Mucosa of descending colon (tissue), 3 donors: ENCODE results near the gene RIN1. TPM values are rescaled to one million over a fixed set of nuclear protein-coding genes. Genes with fewer than 3 reads are reported as not detected.

Experiments
- ATAC-seq: fragments of 200-7000 bp; cut with Tn5 transposase; one replicate; pipeline ENCODE4 v1.9.1; 2020; ENCODE audit warnings: mild to moderate bottlenecking, moderate library complexity
- DNase-seq, 3 donors: peaks; one replicate each; pipeline ENCODE4 v3.0.0-alpha.2; 2020
- H3K36me3 ChIP-seq: fragments of 200-600 bp; one replicate; pipeline ENCODE4 v1.8.0; 2021; ENCODE audit warnings: low read depth, mild to moderate bottlenecking
- H3K4me1 ChIP-seq: fragments of 200-600 bp; one replicate; pipeline ENCODE4 v1.8.0; 2021; ENCODE audit warnings: low read depth, mild to moderate bottlenecking
- H3K4me3 ChIP-seq: fragments of 200-600 bp; one replicate; pipeline ENCODE4 v1.8.0; 2021; ENCODE audit warnings: mild to moderate bottlenecking
- H3K9me3 ChIP-seq: fragments of 200-600 bp; one replicate; pipeline ENCODE4 v1.8.0; 2021; ENCODE audit warnings: mild to moderate bottlenecking
- CTCF ChIP-seq: fragments of 200-600 bp; IDR thresholded peaks from one replicate; pipeline ENCODE4 v1.8.0; 2022; ENCODE audit warnings: antibody characterized with exemption, mild to moderate bottlenecking
- intact Hi-C, 2 donors: fragments of 100-400 bp; cut with DNase I in 1 of 2; cut with micrococcal nuclease in 1 of 2; formaldehyde crosslinking; loops; one replicate each; pipeline versions ENCODE4 v1.11.0 to v1.11.1; 2022; cut with DNase I, micrococcal nuclease
- total RNA-seq, 3 donors: library from RNA; stranded (reverse); fragmentation: NEBNext Ultra II Directional in 2 of 3; extraction: Animal tissue kit (Norgen Biotek cat#: 25700) in 2 of 3; gene quantifications; one replicate each; pipeline versions ENCODE4 v1.2.1 to v1.2.4, GENCODE V29; 2021 to 2023
- donor health status: DM: no; HTN: no; CAD: no; lungs with moderate emphysema.
- donor health status: DM: no; HTN: no; CAD: no.
- donor health status: DM: no; HTN: yes; CAD: no.

Gene RIN1
- total RNA-seq, 3 donors from 2014 or later = 5.2 to 12.7 (median 9.5) TPM

GRCh38 chr11:66369073-66369894, 33.0 kb upstream of the RIN1 start:
- ATAC-seq = no peak
- intact Hi-C loops = no loop called here
- peak in 1 of 3 donors; percentile 39 for DNase-seq
- H3K4me1 ChIP-seq = peaks cover 3% of the 10 kb centered on the region
- no peak overlapping the region for H3K4me3 ChIP-seq
- H3K36me3 ChIP-seq = no peaks in the 10 kb centered on the region
- no peak for TF ChIP-seq CTCF
- H3K9me3 ChIP-seq = no peaks in the 10 kb centered on the region

DNA sequence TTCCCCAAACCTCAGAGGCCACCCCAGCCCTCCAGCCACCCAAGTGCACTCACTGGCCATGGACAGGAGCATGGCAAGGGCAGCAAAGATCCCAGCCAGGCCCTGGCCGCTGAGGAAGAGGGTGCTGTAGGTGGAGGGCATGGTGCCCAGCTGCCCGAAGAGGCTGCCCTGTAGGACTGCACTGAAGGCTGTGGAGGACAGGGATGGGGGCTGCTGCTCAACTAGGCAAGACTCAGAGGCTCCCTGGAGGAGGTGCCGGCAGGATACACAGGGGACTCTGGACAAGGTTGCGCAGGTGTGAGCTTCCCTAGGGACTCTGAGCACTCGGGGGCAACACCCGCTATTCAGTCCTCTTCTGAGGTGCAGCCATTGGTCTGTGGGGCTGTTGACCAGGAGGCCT, 32.2 kb upstream of the RIN1 start:
- no peak for TF ChIP-seq CTCF
- DNase-seq = peak in 1 of 3 donors; percentile 31
- H3K36me3 ChIP-seq = no peaks in the 10 kb centered on the region
- ATAC-seq = no peak
- no peak overlapping the region for H3K4me3 ChIP-seq
- peaks cover 3% of the 10 kb centered on the region for H3K4me1 ChIP-seq
- no peaks in the 10 kb centered on the region for H3K9me3 ChIP-seq
- intact Hi-C loops = no loop called here

- no peak overlapping the region for H3K4me3 ChIP-seq
- peaks cover 3% of the 10 kb centered on the region for H3K4me1 ChIP-seq
- TF ChIP-seq CTCF = no peak
- DNase-seq = peak in 1 of 3 donors; percentile 23
- H3K36me3 ChIP-seq = no peaks in the 10 kb centered on the region
- ATAC-seq = no peak
- H3K9me3 ChIP-seq = no peaks in the 10 kb centered on the region
- intact Hi-C loops = no loop called here
Observed at GRCh38 chr11:66367561-66368312, 31.5 kb upstream of the RIN1 start.

DNA sequence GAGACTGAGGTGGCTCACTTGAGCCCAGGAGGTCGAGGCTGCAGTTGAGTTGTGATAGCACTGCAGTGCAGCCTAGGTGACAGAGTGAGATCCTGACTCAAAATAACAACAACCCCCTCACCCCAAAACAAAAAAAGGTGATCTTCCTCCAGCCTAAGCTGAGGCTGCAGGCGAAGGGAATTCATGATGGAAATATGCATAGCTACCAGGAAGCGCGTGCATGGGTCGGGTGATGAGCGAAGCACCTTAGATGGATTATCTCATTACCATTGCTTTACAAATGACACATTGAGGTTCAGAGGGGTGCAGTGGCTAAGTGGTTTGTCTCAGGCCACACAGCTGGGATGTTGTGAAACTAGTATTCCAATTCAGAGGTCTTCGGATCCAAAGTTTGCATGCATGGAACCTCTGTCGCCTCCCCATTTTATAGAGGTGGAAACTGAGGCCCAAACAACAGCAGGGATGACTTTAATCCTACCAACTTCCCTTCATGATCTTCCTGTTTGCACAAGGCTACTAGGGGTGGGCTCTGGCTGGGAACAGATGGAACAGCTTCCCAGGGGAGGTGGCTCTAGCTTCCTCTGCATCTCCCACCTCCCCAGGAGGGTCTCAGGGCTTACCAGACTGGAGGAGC, 30.7 kb upstream of the RIN1 start:
- Histone ChIP-seq H3K36me3 (no peaks in the 10 kb centered on the region), H3K9me3 (no peaks in the 10 kb centered on the region), H3K4me3 (no peak overlapping the region), H3K4me1 (peaks cover 3% of the 10 kb centered on the region)
- no peak for ATAC-seq
- DNase-seq = no peak
- intact Hi-C loops = no loop called here
- TF ChIP-seq CTCF = no peak

DNA sequence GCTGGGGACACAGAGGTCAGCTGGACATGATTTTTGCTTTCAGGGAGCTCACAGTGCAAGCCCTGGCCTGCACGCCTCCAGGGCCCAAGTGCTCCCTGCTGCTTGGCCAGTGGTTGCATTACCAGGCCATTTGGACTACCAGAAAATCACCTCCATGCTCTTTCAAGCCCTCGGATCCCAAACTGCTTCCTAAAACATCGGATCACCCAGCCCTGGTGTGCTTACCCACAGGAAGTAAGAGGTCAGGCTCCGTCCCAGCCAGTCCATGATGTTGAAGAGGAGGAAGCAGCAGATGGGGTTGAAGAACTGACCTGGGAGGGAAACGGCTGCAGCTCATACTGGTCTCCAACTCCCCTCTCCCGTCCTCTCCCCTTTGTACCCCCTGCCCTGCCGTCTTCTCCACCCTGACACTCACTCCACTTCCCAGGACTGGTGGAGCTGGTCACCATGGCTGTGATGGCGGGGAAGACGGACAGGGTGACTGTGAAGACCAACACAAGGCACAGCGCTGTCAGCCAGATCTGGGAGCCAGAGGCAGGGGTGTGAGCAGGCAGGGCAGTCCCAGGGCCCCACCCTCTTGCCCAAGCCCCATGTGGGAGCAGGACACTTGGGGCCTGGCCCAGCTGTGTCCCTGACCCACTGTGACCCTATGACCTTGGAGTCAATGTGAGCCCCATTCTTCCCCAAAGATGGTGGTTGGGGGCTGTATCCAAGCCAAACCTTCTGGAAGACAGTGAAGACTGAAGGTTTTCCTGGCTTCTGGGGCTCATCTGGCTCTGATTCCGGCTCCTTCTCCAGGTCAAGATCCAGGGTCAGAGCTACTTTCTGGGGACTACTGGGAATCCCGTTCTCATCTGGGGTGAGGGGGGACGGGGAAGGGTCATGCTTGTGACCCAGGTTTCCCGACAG, 29.7 kb upstream of the RIN1 start:
- ATAC-seq (no peak), DNase-seq (peak in 1 of 3 donors; percentile 34)
- H3K9me3 ChIP-seq = no peaks in the 10 kb centered on the region
- intact Hi-C loops = no loop called here
- no peaks in the 10 kb centered on the region for H3K36me3 ChIP-seq
- H3K4me3 ChIP-seq = no peak overlapping the region
- peaks cover 2% of the 10 kb centered on the region for H3K4me1 ChIP-seq
- TF ChIP-seq CTCF = no peak
